GM21786 (cell line): ENCODE measurements around the gene TNRC6A.
"Not testable (repeated sequence)": the region's sequence is repeated elsewhere in the genome, so short reads cannot be mapped to it uniquely, and the experiment has no call there.

Source experiments
- ATAC-seq: cut with Tn5 transposase; IDR thresholded peaks from one replicate; pipeline ENCODE4 v1.9.1; 2021; ENCODE audit not compliant: unreplicated experiment

TNRC6A gene

DNA sequence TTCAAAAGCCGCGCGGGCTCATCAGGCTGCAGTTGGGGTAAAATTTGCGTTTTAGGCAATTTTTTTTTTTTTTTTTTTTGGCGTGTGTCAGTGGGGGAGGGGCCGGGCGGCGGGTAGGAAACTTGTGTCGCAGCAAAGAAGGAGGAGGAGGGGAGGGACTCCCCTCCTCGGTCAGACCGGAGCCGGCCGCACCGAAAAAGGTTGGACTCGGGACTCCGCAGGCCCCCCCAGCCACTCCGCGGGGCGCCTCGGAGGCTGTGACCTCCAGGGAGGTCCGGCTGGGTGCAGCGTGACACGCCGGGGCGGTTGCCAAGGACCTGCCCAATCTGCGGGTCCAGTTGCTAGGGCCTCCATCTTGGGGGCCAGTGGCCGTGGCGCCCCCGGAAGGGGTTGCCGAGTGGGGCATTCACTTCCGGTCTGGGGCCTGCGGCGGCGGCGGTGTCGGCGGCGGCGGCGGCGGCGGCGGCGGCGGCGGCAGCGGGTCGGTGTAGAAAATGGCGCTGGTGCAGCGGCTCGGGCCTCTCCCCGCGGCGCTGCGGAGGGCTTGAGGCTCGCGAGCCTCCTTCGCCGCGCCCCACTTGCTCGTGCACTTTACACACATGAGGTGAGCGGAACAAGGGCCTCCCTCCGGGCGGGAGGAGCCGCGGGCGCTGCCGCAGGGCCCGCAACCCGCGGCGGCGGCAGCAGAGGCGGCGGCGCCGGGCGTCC is at the start of gene TNRC6A:
TSS of gene TNRC6A (plus strand) at position 409 of the 708 bp plus-strand sequence. CDS start at position 600, 191 bp downstream.
- peak; percentile 83 for ATAC-seq

DNA sequence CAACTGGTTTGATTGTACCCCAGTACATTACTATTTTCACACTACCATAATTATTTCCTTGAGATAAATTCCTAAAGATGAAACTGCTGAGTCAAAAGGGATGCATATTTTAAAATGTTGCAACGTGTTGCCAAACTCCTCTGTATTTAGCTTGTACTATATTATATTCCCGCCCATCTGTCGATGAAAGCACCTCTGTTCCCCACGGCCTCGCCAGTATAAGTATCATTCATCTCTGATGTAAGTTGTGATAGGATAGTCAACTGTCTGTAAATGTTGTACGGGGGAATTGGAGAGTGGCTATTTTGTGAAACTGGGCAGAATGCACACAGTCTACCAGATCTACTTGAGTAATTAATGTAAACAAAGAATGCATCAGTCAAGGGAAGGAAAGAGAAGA is 47.7 kb upstream of the TNRC6A start:
- no peak for ATAC-seq

DNA sequence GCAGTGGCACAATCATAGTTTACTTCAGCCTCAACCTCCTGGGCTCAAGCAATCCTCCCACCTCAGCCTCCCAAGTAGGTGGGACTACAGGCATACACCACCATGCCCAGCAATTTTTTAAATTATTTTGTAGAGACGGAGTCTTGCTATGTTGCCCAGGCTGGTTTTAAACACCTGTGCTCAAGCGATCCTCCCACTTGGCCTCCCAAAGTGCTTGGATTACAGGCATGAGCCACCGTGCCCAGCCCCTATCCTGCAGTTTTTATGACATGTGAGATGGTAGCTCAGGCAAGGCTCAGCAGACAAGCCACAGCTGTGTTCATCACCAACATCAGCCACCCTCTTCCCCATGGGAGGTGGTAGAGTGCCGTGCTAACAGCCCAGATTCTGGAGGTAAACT is 46.2 kb upstream of the TNRC6A start:
- ATAC-seq = no peak

DNA sequence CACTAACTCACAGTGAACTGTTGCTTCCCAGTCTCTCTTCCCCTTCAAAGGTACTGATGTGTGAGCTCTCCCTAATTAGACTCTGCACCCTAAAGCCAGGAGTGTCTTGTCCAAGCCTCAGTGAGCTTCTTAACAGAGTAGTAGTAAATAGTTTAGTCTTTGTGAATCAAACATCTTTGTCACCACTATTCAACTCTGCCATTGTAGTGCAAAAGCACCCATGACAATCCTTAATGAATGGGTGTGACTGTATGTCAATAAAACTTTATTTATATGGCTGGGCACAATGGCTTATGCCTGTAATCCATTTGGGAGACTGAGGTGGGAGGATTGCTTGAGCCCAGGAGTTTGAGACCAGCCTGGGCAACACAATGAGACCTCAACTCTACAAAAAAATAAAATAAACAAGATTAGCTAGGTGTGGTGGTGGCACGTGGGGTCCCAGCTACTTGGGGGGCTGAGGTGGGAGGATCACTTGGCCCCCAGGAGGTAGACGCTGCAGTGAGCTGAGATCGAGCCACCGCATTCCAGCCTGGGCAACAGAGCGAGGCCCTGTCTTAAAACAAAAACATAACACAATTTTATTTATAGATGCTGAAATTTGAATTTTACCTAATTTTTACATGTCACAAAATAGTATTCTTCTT is 45.5 kb upstream of the TNRC6A start:
- no peak for ATAC-seq

DNA sequence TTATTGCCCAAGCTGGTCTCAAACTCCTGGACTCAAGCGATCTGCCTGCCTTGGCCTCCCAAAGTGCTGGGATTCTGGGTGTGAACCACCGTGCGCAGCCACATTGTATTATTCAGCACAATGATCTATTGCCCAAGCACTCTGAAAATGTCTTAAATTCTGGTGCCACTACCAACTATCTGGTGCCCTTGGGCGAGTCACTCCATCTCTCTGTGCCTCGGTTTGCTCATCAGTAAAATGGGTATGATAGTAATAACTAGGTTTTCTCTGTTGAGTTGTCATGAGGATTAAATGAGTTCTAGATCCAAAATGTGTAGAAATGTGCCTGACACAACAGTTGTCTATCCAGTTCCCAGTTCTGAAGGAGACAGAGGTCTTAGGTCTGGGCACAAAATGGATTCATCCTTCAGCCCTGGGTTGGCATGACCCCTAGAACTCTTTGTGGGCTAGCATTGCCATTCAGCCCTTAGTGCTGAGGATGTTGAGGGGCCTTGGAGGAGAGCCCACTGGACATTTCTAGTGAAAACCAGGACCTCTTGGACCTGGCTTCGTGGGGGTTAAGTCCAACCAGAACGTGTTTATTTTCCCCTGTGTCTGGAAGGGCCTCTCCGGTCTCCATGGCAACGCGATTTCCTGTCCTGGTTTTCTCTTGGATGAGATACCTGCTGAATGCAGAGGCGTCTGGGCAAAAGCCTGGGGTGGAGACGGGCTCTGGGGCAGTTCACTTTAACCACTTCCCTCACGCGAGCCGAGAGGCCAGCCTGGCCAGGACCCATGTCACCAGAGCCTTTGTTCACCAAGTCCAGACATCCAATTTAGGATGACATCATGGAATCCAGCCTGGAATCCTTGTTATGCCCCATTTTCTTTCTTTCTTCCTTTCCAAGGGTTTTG is 43.7 kb upstream of the TNRC6A start:
- ATAC-seq = no peak

DNA sequence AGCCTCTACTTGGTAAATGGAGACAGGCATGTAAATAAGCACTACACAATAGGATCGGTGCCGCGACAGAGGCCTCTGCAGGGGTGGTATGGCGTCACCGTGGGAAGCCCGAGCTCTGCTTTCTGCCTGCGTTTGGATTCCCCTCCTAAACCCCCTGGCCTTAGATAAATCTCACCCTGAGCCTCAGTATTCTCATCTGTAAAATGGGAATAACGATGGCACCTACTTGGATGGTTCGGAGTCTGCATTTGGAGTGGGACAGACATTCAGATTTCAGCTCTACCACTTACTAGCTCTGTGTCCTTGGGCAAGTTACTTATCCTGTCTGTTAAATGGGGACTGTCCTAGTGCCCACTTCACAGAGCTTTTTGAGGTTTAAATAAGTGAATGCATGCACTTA is 42.8 kb upstream of the TNRC6A start:
- no peak for ATAC-seq

DNA sequence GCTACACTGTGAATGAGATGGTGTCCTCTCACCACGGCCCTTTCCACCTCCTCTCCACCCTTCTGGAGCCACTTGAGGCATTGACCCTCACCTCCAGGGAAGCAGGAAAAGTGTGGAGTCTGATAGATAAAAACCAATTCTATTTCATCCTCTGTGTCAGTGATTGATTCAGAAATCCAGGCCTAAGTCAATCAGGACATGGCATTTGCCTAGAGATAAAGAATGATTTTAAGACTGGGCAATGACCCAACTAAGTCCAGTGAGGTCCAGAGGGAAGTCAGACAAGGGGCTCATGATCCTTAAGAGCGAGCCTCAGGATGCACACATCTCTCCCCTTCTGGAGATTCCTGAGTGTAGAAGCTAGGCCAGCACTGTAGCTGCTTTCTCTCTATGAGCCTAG is 41.1 kb upstream of the TNRC6A start:
- ATAC-seq = no peak

DNA sequence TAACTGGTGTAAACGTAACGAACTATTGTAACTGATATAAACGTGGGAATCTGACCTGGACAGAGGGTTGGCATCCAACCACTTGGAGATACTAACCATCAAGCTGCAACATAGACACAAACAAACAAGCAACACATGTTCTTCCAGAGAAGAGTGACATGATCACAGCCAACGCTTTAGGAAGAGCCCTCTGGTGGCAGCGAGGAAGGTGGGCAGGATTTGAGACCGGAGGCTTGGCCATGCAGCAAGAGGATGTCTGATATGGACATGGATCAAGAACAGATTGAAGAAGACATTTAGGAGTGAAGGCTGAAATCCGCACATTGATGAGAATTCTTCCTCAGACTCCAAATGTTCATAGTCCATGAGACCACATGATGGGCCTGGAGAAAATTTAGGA is 40.3 kb upstream of the TNRC6A start:
- ATAC-seq = no peak

DNA sequence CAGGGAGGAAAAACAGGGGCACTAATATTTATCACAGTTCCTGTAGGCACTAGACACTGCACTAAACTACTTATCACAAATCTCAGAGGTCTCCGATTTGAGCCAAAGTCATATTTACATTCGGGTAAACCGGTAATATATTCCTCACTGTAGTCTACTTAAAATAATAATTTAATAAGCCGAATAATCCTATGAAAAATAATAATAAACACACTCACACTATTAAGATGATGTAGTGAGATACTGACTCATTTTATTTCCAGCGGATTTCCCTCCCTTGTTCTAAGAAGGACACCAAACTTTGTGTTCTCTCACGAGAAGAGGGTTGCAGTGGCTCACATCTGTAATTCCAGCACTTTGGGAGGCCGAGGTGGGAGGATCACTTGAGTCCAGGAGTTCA is 36.6 kb upstream of the TNRC6A start:
- ATAC-seq = no peak

DNA sequence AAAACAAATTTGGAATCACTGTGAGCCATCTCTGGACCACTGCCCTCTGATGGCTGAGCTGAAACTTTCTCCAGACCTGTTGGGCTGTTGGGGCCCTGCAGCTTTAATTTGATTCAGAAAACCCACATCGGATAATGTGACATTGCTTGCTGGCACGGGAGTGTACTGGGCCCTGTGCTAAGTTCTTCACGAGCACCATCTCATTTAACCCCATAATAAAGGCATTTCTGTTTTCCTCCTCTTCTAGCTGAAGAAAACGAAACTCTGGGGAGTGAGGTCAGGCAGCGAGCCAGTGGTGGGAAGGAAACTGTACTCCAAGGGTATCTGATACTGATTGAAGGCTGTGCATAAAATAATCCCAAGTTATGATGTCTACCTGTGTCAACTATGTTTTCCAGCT is 34.5 kb upstream of the TNRC6A start:
- no peak for ATAC-seq

DNA sequence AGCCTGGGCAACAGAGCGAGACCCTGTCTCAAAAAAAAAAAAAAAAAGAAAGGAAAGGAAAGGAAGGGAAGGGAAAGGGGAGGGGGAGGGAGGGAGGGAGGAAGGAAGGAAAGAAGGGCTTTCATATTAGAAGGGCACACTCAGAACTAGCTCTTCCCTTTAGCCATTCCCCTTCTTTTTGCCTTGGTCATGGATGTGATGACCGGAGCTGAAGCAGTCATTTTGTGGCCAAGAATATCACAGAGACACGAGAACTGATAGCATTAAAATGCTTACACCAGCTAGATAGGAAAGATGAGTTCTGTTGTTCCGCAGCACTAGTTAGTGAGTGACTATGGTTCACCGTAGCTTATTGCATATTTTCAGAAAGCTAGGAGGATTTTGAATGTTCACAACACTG is 32.8 kb upstream of the TNRC6A start:
- no peak for ATAC-seq

DNA sequence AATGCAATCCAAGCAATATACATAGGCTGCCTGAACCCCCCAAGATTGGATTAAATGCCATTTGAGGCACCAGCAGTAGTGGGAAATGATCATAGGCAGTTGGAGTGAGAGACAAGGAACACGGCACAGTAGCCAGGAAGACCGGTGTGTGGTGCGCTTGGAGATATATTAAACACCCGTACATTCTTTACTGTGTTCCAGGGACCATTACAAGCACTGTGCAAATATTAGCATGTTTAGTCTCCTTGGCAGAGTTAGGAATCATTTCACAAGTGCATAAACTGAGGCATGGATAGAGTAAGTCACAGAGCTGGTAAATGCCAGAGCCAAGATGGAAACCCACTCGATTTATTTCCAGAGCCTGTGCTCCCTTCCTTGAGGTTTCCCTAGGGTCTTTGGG is 31.1 kb upstream of the TNRC6A start:
- no peak for ATAC-seq

DNA sequence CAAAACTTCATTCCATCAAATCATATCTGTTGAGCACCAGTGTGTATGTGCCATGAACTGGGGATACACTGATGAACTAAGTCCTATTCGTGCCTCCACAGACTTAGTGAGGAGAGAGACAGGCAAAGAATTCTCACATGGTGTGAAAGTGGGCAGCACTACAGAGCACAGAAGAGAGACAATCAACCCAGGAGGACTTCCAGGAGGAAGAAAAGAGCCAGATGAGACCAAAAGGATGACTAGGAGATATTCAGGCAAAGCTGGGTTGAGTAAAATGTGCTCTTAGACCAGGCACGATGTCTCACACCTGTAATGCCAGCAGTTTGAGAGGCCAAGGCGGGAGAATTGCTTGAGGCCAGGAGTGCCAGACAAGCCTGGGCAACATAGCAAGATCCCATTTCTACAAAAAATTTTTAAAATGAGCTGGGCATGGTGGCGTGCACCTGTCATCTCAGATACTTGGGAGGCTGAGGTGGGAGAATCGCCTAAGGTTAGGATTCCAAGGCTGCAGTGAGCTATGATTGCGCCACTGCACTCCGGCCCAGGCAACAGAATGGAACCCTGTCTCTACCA is 30.2 kb upstream of the TNRC6A start:
- ATAC-seq = no peak

DNA sequence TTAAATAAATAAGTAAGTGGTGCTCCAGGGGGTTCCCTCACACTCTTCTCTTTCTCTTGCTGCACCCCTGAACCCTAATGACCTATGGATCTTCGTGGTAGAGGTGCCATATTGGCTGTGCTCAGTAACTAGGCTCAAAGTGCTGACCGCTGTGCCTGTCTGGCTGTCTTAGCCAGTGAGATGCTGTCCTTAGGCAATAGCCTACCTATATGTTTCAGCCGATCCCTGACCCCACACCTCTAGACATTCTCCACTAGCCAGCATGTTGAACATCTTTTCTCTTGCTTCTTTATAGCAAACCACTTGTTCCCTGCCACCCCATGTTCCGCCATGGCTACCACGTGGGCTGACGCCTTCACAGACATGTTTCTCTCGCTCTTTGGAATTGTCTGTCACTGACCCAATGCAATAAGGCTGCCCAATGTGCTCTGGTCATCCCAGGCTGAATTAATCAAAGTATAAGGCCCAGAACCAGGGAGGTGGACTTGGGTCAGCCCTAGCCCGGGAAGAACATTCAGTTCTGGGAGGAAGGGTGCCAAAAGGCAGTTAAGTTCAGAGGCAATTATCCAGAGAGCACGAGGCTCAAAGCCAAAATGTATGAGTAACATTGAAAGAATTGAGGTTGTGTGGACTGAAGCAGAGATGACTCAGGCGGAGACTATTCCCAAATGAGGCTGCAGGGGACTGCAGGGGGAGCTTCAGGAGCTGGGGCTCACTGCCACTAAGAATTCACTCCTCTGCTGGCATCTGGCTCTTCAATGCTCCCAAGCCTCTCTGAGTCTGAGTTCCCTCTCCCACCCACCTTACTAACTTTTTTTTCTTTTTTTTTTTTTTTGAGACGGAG is 28.7 kb upstream of the TNRC6A start:
- no peak for ATAC-seq

DNA sequence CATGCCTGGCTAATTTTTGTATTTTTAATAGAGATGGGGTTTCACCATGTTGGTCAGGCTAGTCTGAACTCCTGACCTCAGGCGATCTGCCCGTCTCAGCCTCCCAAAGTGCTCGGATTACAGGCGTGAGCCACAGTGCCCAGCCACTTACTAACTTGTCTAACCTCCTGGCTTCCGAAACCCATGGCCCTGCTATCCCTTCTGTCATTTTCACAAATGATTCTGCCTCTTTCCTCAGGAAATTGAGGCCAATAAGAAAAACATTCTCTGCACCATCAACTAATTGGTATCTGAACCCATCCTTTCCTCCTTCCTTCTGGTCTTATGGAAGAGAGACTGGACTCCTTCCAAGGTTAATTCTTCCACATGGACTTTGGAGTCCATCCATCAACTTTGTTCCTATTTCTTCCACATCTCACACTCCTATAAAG is 27.9 kb upstream of the TNRC6A start:
- ATAC-seq = no peak

DNA sequence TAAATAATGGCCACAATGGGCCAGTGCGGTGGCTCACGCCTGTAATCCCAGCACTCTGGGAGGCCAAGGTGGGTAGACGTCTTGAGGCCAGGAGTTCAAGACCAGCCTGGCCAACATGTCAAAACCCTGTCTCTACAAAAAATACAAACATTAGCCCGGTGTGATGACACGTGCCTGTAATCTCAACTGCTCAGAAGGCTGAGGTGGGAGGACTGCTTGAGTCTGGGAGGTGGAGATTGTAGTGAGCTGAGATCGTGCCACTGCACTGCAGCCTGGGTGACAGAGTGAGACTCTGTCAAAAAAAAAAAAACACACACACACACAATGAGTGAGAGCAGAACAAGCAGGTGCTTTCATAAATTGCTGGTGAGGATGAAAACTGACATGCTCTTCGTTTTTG is 21.7 kb upstream of the TNRC6A start:
- not testable (repeated sequence) for ATAC-seq

DNA sequence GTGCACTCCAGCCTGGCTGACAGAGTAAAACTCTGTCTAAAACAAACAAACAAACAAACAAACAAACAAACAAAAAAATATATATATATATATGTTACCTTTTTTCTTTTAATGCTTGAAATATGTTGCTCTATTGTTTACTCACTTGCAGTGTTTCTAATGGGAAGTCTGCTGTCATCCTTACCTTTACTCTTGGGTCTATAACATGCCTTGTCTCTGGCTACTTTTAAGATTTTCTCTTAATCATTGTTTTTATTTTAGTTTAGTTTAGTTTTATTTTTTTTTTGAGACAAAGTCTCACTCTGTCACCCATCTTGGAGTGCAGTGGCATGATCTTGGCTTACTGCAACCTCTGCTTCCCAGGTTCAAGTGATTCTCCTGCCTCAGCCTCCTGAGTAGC is 16.1 kb upstream of the TNRC6A start:
- ATAC-seq = no peak

DNA sequence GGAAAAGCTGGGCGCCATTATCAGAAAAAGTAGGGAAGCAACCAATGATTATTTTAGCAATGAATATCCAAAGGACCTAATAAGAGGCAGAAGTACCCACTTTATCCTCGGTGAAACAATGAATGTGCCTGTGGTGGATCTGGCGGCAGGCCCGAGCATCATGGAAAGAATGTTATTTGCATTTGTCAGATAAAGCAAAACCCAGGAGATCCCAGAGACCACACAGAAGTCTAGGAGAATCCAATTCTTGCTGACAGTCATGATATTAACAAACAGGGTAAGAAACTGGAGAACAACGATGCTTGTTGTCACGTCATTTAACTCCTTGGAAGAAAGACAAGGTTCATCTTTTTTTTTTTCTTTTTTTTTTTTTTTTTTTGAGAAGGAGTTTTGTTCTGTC is 12.0 kb upstream of the TNRC6A start:
- no peak for ATAC-seq

DNA sequence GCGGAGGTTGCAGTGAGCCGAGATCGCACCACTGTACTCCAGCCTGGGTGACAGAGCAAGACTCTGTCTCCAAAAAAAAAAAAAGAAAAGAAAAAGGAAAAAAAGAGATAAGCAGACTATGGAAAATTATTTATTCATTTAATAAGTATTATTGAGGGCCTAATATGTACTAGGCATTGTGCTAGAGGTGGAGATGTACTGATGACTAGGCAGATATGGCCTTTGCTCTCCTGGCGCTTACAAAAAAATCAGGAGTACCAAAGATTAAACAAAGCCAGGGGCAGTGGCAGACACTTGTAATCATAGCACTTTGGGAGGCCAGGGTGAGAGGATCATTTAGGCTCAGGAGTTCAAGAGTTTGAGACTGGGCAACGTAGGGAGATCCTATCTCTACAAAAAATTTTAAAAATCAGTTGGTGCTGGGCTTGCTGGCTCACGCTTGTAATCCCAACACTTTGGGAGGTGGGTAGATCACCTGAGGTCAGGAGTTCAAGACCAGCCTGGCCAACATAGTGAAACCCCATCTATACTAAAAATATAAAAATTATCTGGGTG is 10.4 kb upstream of the TNRC6A start:
- ATAC-seq = no peak

DNA sequence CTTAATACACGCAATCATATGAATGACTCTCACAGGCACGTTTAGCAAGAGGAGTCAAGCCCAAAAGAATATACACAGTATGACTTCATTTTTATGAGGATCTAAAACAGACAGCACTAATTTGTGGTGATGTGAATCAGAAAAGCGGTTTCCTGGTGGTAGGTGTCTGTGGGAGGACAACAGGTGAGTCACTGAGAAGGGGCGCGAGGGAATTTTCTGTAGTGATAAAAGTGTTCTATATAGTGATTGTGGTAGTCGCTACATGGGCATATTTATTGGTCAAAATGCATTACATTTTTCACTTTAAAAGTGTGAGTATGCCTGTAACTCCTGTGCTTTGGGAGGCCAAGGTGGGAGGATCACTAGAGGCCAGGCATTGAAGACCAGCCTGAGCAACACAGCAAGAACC is 7.6 kb upstream of the TNRC6A start:
- no peak for ATAC-seq
